Motor neuron (in vitro differentiated cells): ENCODE data around the gene RTL3. TPM values are rescaled to one million over a fixed set of nuclear protein-coding genes. Genes with fewer than 3 reads are reported as not detected.
A peak's percentile ranks its signal among the peaks of the same experiment; 100 is the strongest.

Experiments
- ATAC-seq, 8 experiments: fragments of 200-7000 bp; cut with Tn5 transposase; replicated peaks in 6 of 8; 2 replicates each; pipeline ENCODE4 v1.8.0; 2021; ENCODE audit warnings: mild to moderate bottlenecking in 8 of 8, moderate library complexity in 8 of 8
- H3K27ac ChIP-seq, 2 donors: fragments of 250-450 bp; sonication (Bioruptor Pico); 2 replicates each; pipeline ENCODE4 v1.9.0; 2021; ENCODE audit warnings: antibody characterized with exemption in 2 of 2, mild to moderate bottlenecking in 2 of 2, moderate library complexity in 1 of 2
- H3K4me1 ChIP-seq, 2 donors: fragments of 250-450 bp; sonication (Bioruptor Pico); replicated peaks in 1 of 2; 2 replicates each; pipeline ENCODE4 v1.6.1; 2021; ENCODE audit warnings: antibody characterized with exemption in 2 of 2, mild to moderate bottlenecking in 2 of 2, moderate library complexity in 1 of 2
- H3K4me3 ChIP-seq, 5 donors: fragments of 250-450 bp; sonication (Bioruptor Pico); 2 replicates each; pipeline ENCODE4 v1.9.0; 2021; ENCODE audit warnings: antibody characterized with exemption in 5 of 5, mild to moderate bottlenecking in 5 of 5, moderate library complexity in 4 of 5
- WGBS, 10 experiments: fragments of 450-650 bp; shearing (Covaris generic); methylation state at CpG; one replicate each; pipeline ENCODE4 v1.0.0; 2022; 5-methylcytosine and 5-hydroxymethylcytosine counted together
- in situ Hi-C, 9 experiments: fragments of 400-800 bp; cut with MboI; loops; one replicate each; pipeline ENCODE4 v1.15.0; 2021; ENCODE audit warnings: low sequenced_read_pairs in 9 of 9, low pct_unique_long_range_greater_than_20kb in 2 of 9; ENCODE audit not compliant: unreplicated experiment in 9 of 9
- total RNA-seq, 8 experiments: library from RNA; unstranded; fragments of 300-600 nt; gene quantifications; 2 replicates each; pipeline versions ENCODE4 v1.2.3 to v1.2.4, GENCODE V29; 2022

The RTL3 gene, protein sequence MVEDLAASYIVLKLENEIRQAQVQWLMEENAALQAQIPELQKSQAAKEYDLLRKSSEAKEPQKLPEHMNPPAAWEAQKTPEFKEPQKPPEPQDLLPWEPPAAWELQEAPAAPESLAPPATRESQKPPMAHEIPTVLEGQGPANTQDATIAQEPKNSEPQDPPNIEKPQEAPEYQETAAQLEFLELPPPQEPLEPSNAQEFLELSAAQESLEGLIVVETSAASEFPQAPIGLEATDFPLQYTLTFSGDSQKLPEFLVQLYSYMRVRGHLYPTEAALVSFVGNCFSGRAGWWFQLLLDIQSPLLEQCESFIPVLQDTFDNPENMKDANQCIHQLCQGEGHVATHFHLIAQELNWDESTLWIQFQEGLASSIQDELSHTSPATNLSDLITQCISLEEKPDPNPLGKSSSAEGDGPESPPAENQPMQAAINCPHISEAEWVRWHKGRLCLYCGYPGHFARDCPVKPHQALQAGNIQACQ
- total RNA-seq = under 1 TPM in 1 of 8 experiments, not detected in 7; 0.08 TPM

DNA sequence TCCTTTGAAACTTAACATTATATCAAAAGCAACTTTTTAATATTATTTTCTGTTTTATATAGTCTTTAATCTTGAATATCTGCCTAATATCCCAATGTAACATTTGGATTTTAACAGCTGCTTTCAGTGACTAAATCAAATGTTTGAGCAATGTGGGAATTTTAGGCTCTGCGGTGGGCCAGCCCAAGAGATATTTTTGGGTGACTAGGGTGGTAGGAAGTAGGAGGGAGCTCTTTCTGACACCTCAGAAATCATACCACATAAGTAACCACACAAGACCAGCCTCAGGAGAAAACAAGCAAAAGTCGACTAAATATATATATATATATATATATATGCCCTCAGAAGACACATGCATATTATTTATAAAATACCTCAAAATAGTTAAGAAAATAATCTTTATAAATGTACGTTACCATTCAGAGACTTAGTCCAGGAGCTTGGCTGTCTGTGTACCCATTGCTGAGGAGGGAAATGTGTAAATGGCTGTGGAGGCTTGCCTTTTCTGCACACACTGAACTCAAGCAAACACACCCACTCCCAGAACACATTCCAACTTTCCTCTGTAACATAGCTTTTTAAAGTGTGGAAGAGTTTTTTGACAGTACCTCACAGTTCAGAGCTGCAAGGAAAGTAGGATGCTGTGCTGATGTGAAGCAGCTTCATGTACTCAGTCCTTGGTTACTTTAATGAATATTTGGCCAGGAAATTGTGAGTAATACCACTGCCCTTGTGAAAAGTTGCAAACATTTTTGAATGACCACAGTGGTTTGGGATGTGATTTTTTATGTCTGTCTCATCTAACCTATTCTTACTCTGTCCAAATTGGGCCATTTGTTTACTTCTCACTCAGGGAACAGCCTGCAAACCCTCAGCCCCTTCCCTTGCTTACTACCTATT is at the start of gene RTL3:
TSS of gene RTL3 (minus strand) at position 484 of the 900 bp plus-strand sequence. CDS start 908 bp downstream, outside the sequence.
- no peak for ATAC-seq
- no peak within 1 kb of the TSS for H3K4me3 ChIP-seq
- no peak within 1 kb of the TSS for H3K27ac ChIP-seq
- H3K4me1 ChIP-seq = no peaks in the 10 kb centered on the region
- 0 to 48% (median 33%) methylated on average over 1 to 3 of the region's 3 CpGs; no CpG with 5 or more reads in 7 of the 10 experiments for WGBS, 10 experiments
- in situ Hi-C loops = no loop called here

DNA sequence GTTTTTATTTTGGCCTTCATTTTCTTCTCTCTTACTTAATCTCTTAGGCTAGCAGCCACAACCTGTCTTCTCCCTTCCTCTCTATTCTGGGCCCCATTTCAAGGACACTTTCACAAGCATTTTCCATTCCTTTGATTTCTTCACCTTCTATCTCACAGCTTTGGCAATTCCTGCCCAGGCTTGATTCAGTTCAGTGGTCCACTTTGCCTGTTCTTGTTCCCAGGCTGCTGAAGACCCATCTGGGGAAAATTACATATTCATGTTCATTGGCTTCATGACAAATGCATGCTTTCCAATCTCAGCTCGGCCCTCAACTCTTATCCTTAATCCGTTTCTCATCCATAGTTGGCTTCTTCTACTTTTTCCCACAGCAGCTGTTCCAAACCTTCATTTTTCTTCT is 49.7 kb upstream of the RTL3 start:
- Histone ChIP-seq H3K27ac (no peak overlapping the region), H3K4me1 (no peaks in the 10 kb centered on the region), H3K4me3 (no peak overlapping the region)
- peak in 1 of 8 experiments; percentile 69 for ATAC-seq
- in situ Hi-C loops = no loop called here
- WGBS, 10 experiments = 5 to 100% (median 76%) methylated on average over 1 to 2 of the region's 2 CpGs; no CpG with 5 or more reads in 5 of the 10 experiments

DNA sequence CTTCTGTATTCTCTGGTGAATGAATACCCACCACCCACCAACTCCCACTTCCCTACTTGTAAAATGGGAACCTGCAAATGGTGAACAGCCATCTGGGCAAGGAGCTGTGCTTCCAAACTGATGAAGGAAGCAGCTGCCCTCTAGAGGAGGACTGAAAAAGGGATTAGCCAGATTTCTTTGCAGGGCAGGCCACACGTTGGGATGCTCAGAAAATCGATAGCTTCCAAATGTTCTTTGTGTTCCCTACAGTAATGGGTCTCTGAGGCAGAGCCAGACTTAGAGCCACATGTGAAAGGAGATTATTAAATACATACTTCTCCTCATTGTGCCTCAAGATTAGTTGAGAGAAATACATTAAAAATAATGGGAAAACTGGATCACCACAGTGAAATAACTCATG is 49.1 kb upstream of the RTL3 start:
- in situ Hi-C loops = no loop called here
- 27 to 40% methylated on average over 1 to 2 of the region's 2 CpGs; no CpG with 5 or more reads in 8 of the 10 experiments for WGBS, 10 experiments
- no peaks in the 10 kb centered on the region for H3K4me1 ChIP-seq
- ATAC-seq = peak in 3 of 8 experiments; percentile 32 to 77 (median 48)
- H3K4me3 ChIP-seq = no peak overlapping the region
- no peak overlapping the region for H3K27ac ChIP-seq

DNA sequence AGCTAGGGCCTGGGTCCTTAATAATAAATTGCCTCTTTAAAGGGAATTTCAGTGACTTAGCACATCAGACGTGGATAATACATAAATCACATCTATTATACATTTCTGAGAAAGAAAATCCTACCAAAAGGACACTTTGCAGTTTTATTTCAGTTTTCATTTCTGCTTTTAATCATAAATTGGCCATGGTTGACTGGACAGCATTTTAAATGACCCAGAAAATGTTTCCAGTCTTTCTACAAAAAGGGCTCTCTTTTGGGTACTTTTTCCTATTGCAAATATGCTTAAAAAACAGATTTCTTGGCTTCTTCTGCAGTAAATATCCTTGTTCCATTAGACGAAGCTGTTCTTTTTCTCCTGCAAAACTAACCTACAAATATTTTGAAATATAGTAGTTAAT is 46.9 kb upstream of the RTL3 start:
- in situ Hi-C loops = no loop called here
- no peaks in the 10 kb centered on the region for H3K4me1 ChIP-seq
- WGBS, 10 experiments = 0 to 76% (median 47%) methylated on average over 1 to 2 of the region's 2 CpGs; no CpG with 5 or more reads in 4 of the 10 experiments
- H3K4me3 ChIP-seq = no peak overlapping the region
- no peak for ATAC-seq
- H3K27ac ChIP-seq = no peak overlapping the region

DNA sequence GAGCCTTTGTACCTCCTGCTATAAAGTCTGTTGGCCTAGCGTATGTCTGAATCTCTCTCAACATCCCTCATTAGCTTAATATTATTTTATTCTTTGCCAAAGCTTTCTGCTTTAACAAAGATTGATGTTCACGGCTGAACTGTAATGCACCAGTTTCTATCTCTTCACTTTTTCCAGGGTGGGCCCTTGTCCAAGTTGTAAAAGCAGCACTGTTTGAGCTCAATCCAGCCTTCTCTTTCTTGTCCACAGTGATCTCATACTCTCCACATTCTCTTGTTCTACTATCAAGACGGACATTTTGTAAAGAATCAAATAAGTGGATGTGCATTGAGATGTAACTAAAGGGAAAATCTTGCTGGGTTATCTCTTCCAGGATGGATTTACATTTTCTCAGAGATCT is 34.4 kb upstream of the RTL3 start:
- no peak overlapping the region for H3K27ac ChIP-seq
- ATAC-seq = no peak
- H3K4me3 ChIP-seq = no peak overlapping the region
- in situ Hi-C loops = no loop called here
- no peaks in the 10 kb centered on the region for H3K4me1 ChIP-seq
- 0 to 100% (median 62%) methylated on average over 1 to 3 of the region's 3 CpGs; no CpG with 5 or more reads in 3 of the 10 experiments for WGBS, 10 experiments

DNA sequence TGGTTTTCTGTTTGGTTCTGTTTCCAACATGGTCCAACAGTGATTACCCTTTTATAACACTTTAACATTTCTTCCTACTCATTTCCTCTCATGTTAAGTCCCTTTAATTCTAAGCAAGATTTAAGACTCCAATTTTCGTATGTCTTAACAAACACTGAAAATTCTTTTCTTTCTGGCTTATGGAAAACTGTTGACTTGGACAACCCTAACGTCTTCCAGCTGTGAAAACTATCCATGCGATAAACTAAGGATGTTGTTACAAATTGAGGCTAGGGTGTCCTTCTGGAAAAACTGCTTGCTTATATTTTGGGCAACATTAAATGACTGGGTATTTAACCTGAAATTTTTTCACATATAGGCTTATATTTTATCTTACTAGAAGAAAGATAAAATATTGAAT is 33.9 kb upstream of the RTL3 start:
- in situ Hi-C loops = no loop called here
- ATAC-seq = no peak

DNA sequence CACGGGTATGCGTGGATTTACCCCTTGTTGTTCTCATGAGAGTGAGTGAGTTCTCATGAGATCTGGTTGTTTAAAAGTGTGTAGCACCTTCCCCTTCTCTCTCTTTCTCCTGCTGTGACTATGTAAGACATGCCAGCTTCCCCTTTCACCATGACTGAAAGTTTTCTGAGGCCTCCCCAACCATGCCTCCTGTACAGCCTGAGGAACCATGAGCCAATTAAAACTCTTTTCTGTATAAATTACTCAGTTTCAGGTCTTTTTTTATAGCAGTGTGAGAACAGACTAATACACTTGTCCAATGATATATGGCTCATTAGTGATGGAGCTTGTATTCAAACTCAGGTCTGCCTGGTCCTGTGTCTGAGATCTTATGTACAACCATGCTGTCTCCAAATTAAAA is 28.5 kb upstream of the RTL3 start:
- 90% methylated on average over 2 of the region's 2 CpGs; no CpG with 5 or more reads in 9 of the 10 experiments for WGBS, 10 experiments
- in situ Hi-C loops = no loop called here
- H3K27ac ChIP-seq = no peak overlapping the region
- no peak for ATAC-seq
- no peak overlapping the region for H3K4me3 ChIP-seq
- H3K4me1 ChIP-seq = no peaks in the 10 kb centered on the region

More for the DNA sequence above, 33.9 kb upstream of the RTL3 start:
- no peak overlapping the region for H3K27ac ChIP-seq
- no peak overlapping the region for H3K4me3 ChIP-seq
- no peaks in the 10 kb centered on the region for H3K4me1 ChIP-seq
- 0 to 100% (median 31%) methylated on average over 1 to 3 of the region's 3 CpGs; no CpG with 5 or more reads in 3 of the 10 experiments for WGBS, 10 experiments

DNA sequence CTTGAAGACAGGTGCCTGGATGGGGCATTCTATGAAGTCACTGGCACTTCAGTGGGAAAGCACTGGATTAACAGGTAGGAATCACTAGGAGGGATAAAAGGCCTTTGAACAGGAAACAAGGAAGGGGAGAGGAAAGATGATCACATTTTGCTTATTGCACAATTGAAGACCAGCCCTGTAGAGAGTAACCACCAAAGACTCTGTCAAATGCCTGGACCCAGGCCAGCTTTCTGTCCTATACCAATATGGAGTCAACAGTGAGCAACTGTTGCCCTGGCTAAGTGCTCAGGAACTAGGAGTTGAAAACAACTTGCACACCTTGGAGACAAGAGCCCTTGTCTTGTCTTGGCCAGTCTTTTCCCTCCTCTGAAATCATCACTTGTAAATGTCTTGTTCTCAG is 14.1 kb upstream of the RTL3 start:
- ATAC-seq = no peak
- Histone ChIP-seq H3K27ac (no peak overlapping the region), H3K4me1 (no peaks in the 10 kb centered on the region), H3K4me3 (no peak overlapping the region)
- in situ Hi-C loops = no loop called here

DNA sequence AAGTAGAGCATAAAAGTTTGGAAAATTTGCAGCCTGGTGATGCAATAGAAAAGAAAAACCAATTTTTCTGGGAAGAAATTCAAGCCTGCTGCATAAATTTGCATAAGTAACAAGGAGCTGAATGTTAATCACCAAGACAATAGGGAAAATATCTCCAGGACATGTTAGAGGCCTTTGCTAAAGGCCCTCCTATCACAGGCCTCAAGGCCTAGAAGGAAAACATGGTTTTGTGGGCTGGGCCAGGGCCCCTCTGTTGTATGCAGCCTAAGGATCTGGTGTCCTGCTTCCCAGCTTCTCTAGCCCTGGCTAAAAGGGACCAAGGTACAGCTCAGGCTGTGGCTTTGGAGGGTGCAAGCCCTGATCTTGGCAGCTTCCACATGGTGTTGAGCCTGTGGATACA is 6.2 kb upstream of the RTL3 start:
- ATAC-seq = peak in 3 of 8 experiments; percentile 28 to 78 (median 47)
- Histone ChIP-seq H3K4me3 (no peak overlapping the region), H3K4me1 (no peaks in the 10 kb centered on the region), H3K27ac (no peak overlapping the region)
- in situ Hi-C loops = no loop called here

DNA sequence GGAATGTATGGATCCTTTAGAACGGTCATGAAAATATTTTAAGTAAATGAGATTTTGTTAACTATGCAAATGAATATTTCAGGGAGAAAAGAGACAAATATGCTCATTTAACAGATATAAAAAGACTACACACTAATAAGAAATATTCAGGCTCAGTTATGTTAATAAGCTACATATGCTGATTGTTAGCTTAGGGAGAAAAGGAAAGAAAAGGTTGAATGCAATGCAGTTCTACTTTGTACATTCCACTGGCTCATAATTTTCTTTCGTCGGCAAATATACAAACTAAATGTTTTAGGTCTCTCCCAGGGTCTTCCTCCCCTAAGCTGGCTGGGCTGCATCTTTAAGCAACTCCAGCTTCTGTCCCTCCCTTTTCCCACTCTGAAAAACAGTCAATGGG is 2.7 kb upstream of the RTL3 start:
- peak in 3 of 8 experiments; percentile 49 to 80 (median 63) for ATAC-seq

DNA sequence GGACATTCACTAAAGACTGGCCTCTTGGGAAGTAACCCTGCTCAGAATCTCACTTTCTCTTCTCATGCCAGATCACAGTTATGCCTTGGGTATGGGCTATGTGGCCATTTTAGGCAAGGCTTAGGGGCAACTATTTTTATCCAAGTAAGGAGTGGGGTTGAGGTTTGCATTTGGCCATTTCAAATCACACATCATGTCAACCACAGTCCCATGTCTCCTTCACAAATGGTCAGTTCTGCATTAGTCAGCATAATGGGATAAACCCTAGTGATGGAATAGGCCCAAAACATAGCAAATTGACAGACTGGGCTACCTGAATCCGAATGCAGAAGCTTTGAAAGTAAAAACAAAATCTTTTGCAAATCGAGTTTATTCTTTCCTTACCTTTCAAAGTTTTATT is 827 bp upstream of the RTL3 start:
- no peak for ATAC-seq
- in situ Hi-C loops = no loop called here
- 30 to 80% (median 46%) methylated on average over 1 to 2 of the region's 2 CpGs; no CpG with 5 or more reads in 6 of the 10 experiments for WGBS, 10 experiments
- no peak overlapping the region for H3K4me3 ChIP-seq
- no peaks in the 10 kb centered on the region for H3K4me1 ChIP-seq
- no peak overlapping the region for H3K27ac ChIP-seq

More for the DNA sequence above, 2.7 kb upstream of the RTL3 start:
- in situ Hi-C loops = no loop called here
- Histone ChIP-seq H3K4me1 (no peaks in the 10 kb centered on the region), H3K4me3 (no peak overlapping the region), H3K27ac (no peak overlapping the region)
- 18 to 94% (median 62%) methylated on average over 1 to 3 of the region's 3 CpGs; no CpG with 5 or more reads in 6 of the 10 experiments for WGBS, 10 experiments

DNA sequence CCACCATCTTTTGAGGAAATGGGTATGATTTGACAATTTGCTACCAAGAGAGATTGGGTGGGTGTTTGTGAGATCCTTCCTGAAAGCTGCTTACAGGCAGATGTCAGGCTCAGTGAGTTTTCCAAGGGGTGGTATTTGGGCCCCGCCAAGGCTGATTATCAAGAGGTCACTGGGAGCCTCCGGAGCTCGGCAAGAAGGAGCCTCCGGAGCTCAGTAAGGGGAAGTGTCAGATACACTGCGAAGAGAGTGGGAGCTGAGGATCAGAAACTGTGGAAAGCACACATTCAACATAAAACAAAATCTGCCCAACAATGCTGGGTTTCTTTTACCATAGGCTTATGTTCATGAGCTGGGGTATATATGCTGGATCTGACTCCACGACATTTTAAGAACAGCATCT is 714 bp downstream of the RTL3 start:
- no peak overlapping the region for H3K27ac ChIP-seq

DNA sequence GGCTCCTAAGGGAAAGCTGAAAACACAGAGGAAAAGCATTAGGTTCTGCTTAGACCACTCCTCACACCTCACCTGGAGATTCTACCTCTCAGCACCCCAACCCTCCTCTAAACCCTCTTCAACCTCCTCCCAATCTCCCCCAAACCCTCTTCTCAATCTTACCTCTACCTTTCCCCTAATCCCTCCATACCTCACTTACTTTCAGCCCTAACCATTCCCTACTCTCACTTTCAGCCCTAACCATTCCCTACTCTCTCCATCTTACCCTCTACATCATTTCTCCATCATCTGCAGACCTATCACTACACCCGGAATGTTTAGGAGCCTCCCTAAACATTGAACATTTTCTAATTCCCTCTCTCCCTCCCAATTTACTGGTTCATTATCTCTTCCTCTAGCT is 3.5 kb downstream of the RTL3 start:
- 33 to 100% (median 60%) methylated on average over 1 of the region's 1 CpG; no CpG with 5 or more reads in 4 of the 10 experiments for WGBS, 10 experiments
- in situ Hi-C loops = no loop called here
- no peak for ATAC-seq
- H3K4me1 ChIP-seq = peaks cover 0 to 6% of the 10 kb centered on the region in 2 donors
- H3K27ac ChIP-seq = no peak overlapping the region
- no peak overlapping the region for H3K4me3 ChIP-seq

More for the DNA sequence above, 714 bp downstream of the RTL3 start:
- peaks cover 0 to 3% of the 10 kb centered on the region in 2 donors for H3K4me1 ChIP-seq
- no peak overlapping the region for H3K4me3 ChIP-seq
- ATAC-seq = no peak
- in situ Hi-C loops = no loop called here
- WGBS, 10 experiments = 40 to 100% (median 47%) methylated on average over 1 to 3 of the region's 6 CpGs; no CpG with 5 or more reads in 5 of the 10 experiments
